Chondrocyte (in vitro differentiated cells): ENCODE data around the gene ABLIM2. TPM values are rescaled to one million over a fixed set of nuclear protein-coding genes. Genes with fewer than 3 reads are reported as not detected.

Experiments
- DNase-seq: peaks from one replicate; pipeline ENCODE4 v3.0.0; 2021; ENCODE audit warnings: mixed read lengths, low spot score
- H3K27ac Mint-ChIP-seq: one replicate; pipeline ENCODE4 v1.8.0; 2021; ENCODE audit warnings: mild to moderate bottlenecking, moderate library complexity, mixed read lengths; ENCODE audit not compliant: unreplicated experiment
- H3K27me3 Mint-ChIP-seq: 2 replicates; pipeline ENCODE4 v1.8.0; 2021; ENCODE audit warnings: low read depth, mixed read lengths
- H3K36me3 Mint-ChIP-seq: 2 replicates; pipeline ENCODE4 v1.8.0; 2021; ENCODE audit warnings: low read depth, mixed read lengths
- H3K4me1 Mint-ChIP-seq: 2 replicates; pipeline ENCODE4 v1.8.0; 2021; ENCODE audit warnings: low read depth, mild to moderate bottlenecking, mixed read lengths
- H3K4me3 Mint-ChIP-seq: one replicate; pipeline ENCODE4 v1.8.0; 2021; ENCODE audit warnings: mild to moderate bottlenecking, moderate library complexity, mixed read lengths; ENCODE audit not compliant: unreplicated experiment
- H3K9me3 Mint-ChIP-seq: 2 replicates; pipeline ENCODE4 v1.8.0; 2021; ENCODE audit warnings: low read depth, mixed read lengths
- total RNA-seq: library from RNA; stranded (reverse); gene quantifications from 3 replicates; pipeline ENCODE4 v1.2.1, GENCODE V29; 2021
- TF ChIP-seq, protein P1 (sequence below): fragments of 200-600 bp; sonication (generic); IDR thresholded peaks from 2 replicates; pipeline ENCODE4 v1.5.0; 2021; ENCODE audit warnings: antibody characterized with exemption, mild to moderate bottlenecking, moderate library complexity

The ABLIM2 gene
- total RNA-seq, 1 donor from 2014 or later, result 0.47 TPM

DNA sequence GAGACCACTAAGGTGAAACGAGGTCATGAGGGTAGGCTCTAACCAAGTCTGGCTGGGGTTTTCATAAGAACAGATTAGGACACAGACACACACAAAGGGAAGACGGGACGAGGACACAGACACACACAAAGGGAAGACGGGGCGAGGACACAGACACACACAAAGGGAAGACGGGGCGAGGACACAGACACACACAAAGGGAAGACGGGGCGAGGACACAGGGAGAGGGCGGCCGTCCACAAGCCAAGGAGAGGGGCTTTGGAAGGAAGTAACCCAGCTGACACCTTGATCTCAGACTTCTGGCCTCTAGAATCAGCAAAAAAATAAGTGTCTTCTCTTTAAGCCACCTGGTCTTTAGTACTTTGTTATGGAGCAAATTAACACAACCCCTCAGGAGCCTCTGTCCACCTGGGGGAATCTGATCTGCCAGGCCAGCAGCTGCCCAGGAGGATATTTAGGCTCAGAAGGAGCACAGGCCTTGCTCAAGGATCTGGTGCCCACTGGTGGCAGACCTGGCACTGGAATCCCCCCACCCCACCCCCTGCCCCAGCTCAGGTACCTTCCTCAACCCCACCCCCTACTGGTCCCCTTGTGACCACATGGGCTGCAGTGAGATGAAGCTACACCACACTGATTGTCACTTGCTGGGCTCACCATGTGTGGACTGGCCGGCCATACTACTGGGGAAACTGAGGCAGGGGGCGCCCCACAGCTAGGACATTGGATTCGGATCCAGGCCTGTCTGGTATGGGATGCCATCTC is 2.8 kb downstream of the ABLIM2 start:
- Mint-ChIP-seq H3K27ac (no peak overlapping the region), H3K27me3 (peaks cover 23% of the 10 kb centered on the region)
- no peak for DNase-seq

DNA sequence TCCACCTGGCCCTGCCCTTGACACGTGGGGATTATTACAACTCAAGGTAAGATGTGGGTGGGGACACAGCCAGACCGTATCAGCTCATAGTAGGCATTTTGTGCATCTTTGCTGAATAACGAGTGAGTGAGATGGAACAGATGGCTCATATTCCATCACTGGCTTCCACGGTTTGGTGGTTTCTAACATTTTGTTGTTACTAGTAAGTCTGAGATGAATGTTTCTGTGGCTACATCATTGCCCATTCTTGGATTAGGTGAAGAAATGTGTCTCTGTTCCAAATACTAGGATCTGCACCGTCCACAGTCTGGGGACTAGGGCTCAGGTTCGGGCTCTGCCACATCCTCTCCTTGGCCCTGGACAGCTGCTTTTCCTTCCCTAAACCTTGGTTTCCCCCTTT is 3.6 kb downstream of the ABLIM2 start:
- peaks cover 9% of the 10 kb centered on the region for H3K4me1 Mint-ChIP-seq
- no peak overlapping the region for H3K27ac Mint-ChIP-seq
- DNase-seq, result no peak
- H3K27me3 Mint-ChIP-seq, result peaks cover 29% of the 10 kb centered on the region
- TF ChIP-seq, protein P1, sequence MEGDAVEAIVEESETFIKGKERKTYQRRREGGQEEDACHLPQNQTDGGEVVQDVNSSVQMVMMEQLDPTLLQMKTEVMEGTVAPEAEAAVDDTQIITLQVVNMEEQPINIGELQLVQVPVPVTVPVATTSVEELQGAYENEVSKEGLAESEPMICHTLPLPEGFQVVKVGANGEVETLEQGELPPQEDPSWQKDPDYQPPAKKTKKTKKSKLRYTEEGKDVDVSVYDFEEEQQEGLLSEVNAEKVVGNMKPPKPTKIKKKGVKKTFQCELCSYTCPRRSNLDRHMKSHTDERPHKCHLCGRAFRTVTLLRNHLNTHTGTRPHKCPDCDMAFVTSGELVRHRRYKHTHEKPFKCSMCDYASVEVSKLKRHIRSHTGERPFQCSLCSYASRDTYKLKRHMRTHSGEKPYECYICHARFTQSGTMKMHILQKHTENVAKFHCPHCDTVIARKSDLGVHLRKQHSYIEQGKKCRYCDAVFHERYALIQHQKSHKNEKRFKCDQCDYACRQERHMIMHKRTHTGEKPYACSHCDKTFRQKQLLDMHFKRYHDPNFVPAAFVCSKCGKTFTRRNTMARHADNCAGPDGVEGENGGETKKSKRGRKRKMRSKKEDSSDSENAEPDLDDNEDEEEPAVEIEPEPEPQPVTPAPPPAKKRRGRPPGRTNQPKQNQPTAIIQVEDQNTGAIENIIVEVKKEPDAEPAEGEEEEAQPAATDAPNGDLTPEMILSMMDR, result no peak
- no peaks in the 10 kb centered on the region for H3K36me3 Mint-ChIP-seq
- no peak overlapping the region for H3K4me3 Mint-ChIP-seq
- no peaks in the 10 kb centered on the region for H3K9me3 Mint-ChIP-seq

More for the DNA sequence above, 2.8 kb downstream of the ABLIM2 start:
- TF ChIP-seq, protein P1, result no peak
- no peak overlapping the region for H3K4me3 Mint-ChIP-seq
- peaks cover 9% of the 10 kb centered on the region for H3K4me1 Mint-ChIP-seq
- H3K9me3 Mint-ChIP-seq, result no peaks in the 10 kb centered on the region
- no peaks in the 10 kb centered on the region for H3K36me3 Mint-ChIP-seq

DNA sequence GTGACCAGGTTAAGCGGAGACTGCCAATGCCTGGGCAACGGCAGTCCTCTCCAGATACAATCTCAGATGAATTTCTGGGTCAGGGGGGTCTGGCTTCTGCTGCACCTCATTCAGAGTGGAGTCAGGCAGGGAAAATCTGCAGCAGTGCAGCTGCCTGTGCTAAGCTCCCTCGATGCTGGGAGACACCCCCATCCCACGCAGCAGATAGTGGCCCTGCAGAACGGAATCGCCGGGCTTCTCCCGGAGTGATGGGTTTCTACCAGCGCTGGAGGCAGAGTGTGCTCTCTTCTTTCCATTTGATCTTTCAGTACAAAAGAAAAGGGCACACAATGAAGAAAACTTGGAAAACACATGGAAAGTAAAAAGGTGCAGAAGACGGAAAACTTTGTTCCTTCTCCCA is 5.2 kb downstream of the ABLIM2 start:
- no peaks in the 10 kb centered on the region for H3K4me1 Mint-ChIP-seq
- DNase-seq, result no peak
- no peaks in the 10 kb centered on the region for H3K36me3 Mint-ChIP-seq
- H3K27me3 Mint-ChIP-seq, result peaks cover 33% of the 10 kb centered on the region
- H3K9me3 Mint-ChIP-seq, result no peaks in the 10 kb centered on the region
- no peak overlapping the region for H3K4me3 Mint-ChIP-seq
- H3K27ac Mint-ChIP-seq, result no peak overlapping the region
- TF ChIP-seq, protein P1, result no peak

GRCh38 chr4:8152865-8153257 is 5.8 kb downstream of the ABLIM2 start:
- Mint-ChIP-seq H3K4me3 (no peak overlapping the region), H3K27me3 (peaks cover 36% of the 10 kb centered on the region), H3K27ac (no peak overlapping the region), H3K36me3 (no peaks in the 10 kb centered on the region), H3K4me1 (no peaks in the 10 kb centered on the region), H3K9me3 (no peaks in the 10 kb centered on the region)
- DNase-seq, result no peak
- TF ChIP-seq, protein P1, result no peak

- no peaks in the 10 kb centered on the region for H3K9me3 Mint-ChIP-seq
- DNase-seq, result no peak
- TF ChIP-seq, protein P1, result no peak
- H3K36me3 Mint-ChIP-seq, result no peaks in the 10 kb centered on the region
- H3K27me3 Mint-ChIP-seq, result peaks cover 37% of the 10 kb centered on the region
- H3K27ac Mint-ChIP-seq, result no peak overlapping the region
- H3K4me1 Mint-ChIP-seq, result no peaks in the 10 kb centered on the region
- H3K4me3 Mint-ChIP-seq, result no peak overlapping the region
These were observed 6.3 kb downstream of the ABLIM2 start for GRCh38 chr4:8152090-8152864.
